DMS 273 (cell line): ENCODE data around the gene PARP4.
"Not testable (repeated sequence)": the region's sequence is repeated elsewhere in the genome, so short reads cannot be mapped to it uniquely, and the experiment has no call there.

Experiments
- DNase-seq: peaks from one replicate; lab custom pipeline; 2025; ENCODE audit not compliant: unreplicated experiment; lab: John Stamatoyannopoulos, UW

PARP4 gene

GRCh38 chr13:24506283-24506682, 6.3 kb downstream of the PARP4 start:
- DNase-seq, result not testable (repeated sequence)

- DNase-seq, result no peak
These were observed 6.8 kb downstream of the PARP4 start for GRCh38 chr13:24505756-24506155.

GRCh38 chr13:24505256-24505655, 7.3 kb downstream of the PARP4 start:
- no peak for DNase-seq

GRCh38 chr13:24503379-24503696, 9.2 kb downstream of the PARP4 start:
- no peak for DNase-seq

GRCh38 chr13:24502533-24503378, 9.8 kb downstream of the PARP4 start:
- DNase-seq, result no peak

- DNase-seq, result no peak
These were observed 11.6 kb downstream of the PARP4 start for GRCh38 chr13:24500977-24501376.

GRCh38 chr13:24497742-24498141, 14.8 kb downstream of the PARP4 start:
- DNase-seq, result no peak

GRCh38 chr13:24496295-24496694, 16.3 kb downstream of the PARP4 start:
- not testable (repeated sequence) for DNase-seq

- no peak for DNase-seq
These were observed 17.3 kb downstream of the PARP4 start for GRCh38 chr13:24495151-24495729.

GRCh38 chr13:24493356-24493755, 19.2 kb downstream of the PARP4 start:
- DNase-seq, result no peak

GRCh38 chr13:24491845-24492244, 20.7 kb downstream of the PARP4 start:
- no peak for DNase-seq

GRCh38 chr13:24489721-24490120, 22.9 kb downstream of the PARP4 start:
- no peak for DNase-seq

GRCh38 chr13:24488092-24488491, 24.5 kb downstream of the PARP4 start:
- DNase-seq, result not testable (repeated sequence)

- DNase-seq, result not testable (repeated sequence)
These were observed 26.4 kb downstream of the PARP4 start for GRCh38 chr13:24486017-24486657.

- DNase-seq, result no peak
These were observed 38.9 kb downstream of the PARP4 start for GRCh38 chr13:24473686-24474085.

- not testable (repeated sequence) for DNase-seq
These were observed 40.4 kb downstream of the PARP4 start for GRCh38 chr13:24472129-24472528.

- no peak for DNase-seq
These were observed 49.5 kb downstream of the PARP4 start for GRCh38 chr13:24463078-24463477.

- DNase-seq, result no peak
These were observed 52.3 kb downstream of the PARP4 start for GRCh38 chr13:24460256-24460655.

GRCh38 chr13:24459726-24460125, 52.9 kb downstream of the PARP4 start:
- DNase-seq, result no peak

- no peak for DNase-seq
These were observed 53.3 kb downstream of the PARP4 start for GRCh38 chr13:24459234-24459633.

GRCh38 chr13:24458736-24459135, 53.8 kb downstream of the PARP4 start:
- DNase-seq, result no peak

- no peak for DNase-seq
These were observed 56.2 kb downstream of the PARP4 start for GRCh38 chr13:24456396-24456795.
